Spleen (tissue), 7 donors: ENCODE measurements around the gene DBT.

Source experiments
- POLR2A ChIP-seq, 3 donors: fragments of 450-650 bp; IDR thresholded peaks; one replicate each; pipeline ENCODE4 v1.5.1; 2017; ENCODE audit warnings: antibody characterized with exemption in 3 of 3, mild to moderate bottlenecking in 1 of 3
- POLR2AphosphoS5 ChIP-seq, 3 donors: sonication (generic); formaldehyde crosslinking; IDR thresholded peaks; one replicate each; pipeline ENCODE4 v1.5.1; 2017; ENCODE audit warnings: antibody characterized with exemption in 3 of 3
- TF ChIP-seq, protein P1 (sequence below), 11 experiments: fragments of 200-600 bp in 7 of 11; fragments of 450-650 bp in 4 of 11; sonication (generic) in 4 of 11; IDR thresholded peaks in 8 of 11; conservative IDR thresholded peaks in 3 of 11; 1 replicate in 7 of 11; 2 replicates in 4 of 11; pipeline versions ENCODE4 v1.4.0 to v1.8.0; 2016 to 2021; ENCODE audit warnings: antibody characterized with exemption in 11 of 11, inconsistent platforms in 4 of 11, mild to moderate bottlenecking in 1 of 11
- donor health status: DM: no; HTN: no; CAD: no; lungs with moderate emphysema.
- donor health status: DM: no; HTN: no; CAD: no.
- donor health status: DM: no; HTN: no; CAD: no.

DNA sequence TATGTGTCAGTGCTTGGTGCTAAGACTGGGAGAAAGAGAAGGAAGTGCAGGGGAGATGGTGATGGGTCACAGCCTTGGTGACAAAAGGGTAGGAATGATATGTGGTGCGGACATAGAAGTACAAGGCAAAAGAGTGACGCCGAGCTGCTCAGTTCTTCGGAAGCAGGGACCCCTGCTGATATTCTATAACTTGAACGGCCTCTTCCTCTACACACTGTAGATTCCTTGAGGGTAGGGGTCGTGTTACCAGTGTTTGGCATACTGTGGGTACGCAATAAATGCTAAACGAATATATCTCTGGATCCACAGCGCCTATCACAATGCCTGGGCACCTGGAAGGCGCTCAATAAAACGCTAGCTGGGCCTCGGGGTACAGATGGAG lies 488 bp downstream of the DBT start:
- TF ChIP-seq, protein P1, sequence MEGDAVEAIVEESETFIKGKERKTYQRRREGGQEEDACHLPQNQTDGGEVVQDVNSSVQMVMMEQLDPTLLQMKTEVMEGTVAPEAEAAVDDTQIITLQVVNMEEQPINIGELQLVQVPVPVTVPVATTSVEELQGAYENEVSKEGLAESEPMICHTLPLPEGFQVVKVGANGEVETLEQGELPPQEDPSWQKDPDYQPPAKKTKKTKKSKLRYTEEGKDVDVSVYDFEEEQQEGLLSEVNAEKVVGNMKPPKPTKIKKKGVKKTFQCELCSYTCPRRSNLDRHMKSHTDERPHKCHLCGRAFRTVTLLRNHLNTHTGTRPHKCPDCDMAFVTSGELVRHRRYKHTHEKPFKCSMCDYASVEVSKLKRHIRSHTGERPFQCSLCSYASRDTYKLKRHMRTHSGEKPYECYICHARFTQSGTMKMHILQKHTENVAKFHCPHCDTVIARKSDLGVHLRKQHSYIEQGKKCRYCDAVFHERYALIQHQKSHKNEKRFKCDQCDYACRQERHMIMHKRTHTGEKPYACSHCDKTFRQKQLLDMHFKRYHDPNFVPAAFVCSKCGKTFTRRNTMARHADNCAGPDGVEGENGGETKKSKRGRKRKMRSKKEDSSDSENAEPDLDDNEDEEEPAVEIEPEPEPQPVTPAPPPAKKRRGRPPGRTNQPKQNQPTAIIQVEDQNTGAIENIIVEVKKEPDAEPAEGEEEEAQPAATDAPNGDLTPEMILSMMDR (IDR thresholded peaks at IDR 0.05 in 8 of 11, conservative IDR thresholded peaks at IDR 0.05 in 3 of 11) = no peak
- TF ChIP-seq POLR2A (IDR thresholded peaks at IDR 0.05) = no peak
- no peak for TF ChIP-seq POLR2AphosphoS5 (IDR thresholded peaks at IDR 0.05)
